Lower leg skin (tissue), 3 donors: ENCODE results near the gene FCAMR.

Source experiments
- CTCF ChIP-seq, 3 donors: fragments of 450-650 bp; IDR thresholded peaks; one replicate each; pipeline ENCODE4 v1.5.1; 2016; ENCODE audit warnings: antibody characterized with exemption in 3 of 3, mild to moderate bottlenecking in 3 of 3, moderate library complexity in 2 of 3
- POLR2A ChIP-seq, 2 donors: fragments of 450-650 bp; IDR thresholded peaks; one replicate each; pipeline ENCODE4 v1.6.1; 2016 to 2017; ENCODE audit warnings: antibody characterized with exemption in 2 of 2, mild to moderate bottlenecking in 1 of 2, moderate library complexity in 1 of 2

GRCh38 chr1:206911064-206911663 is 59.1 kb downstream of the FCAMR start:
- TF ChIP-seq CTCF (IDR thresholded peaks at IDR 0.05) (no peak), POLR2A (IDR thresholded peaks at IDR 0.05) (no peak)
